RPMI8226 (cell line): ENCODE measurements around the gene ARHGAP26.

ENCODE experiments used
- DNase-seq: peaks from one replicate; pipeline ENCODE4 v3.0.0-alpha.2; 2015

ARHGAP26 gene

GRCh38 chr5:142833517-142834449 lies 63.6 kb downstream of the ARHGAP26 start:
- DNase-seq: no peak

- DNase-seq: no peak
Measured at GRCh38 chr5:142834504-142834903, 64.3 kb downstream of the ARHGAP26 start.

- no peak for DNase-seq
Measured at GRCh38 chr5:142835540-142835939, 65.4 kb downstream of the ARHGAP26 start.

GRCh38 chr5:142836048-142836447 lies 65.9 kb downstream of the ARHGAP26 start:
- no peak for DNase-seq

- no peak for DNase-seq
Measured at GRCh38 chr5:142837081-142837725, 67.0 kb downstream of the ARHGAP26 start.

- DNase-seq: no peak
Measured at GRCh38 chr5:142838845-142839244, 68.7 kb downstream of the ARHGAP26 start.

- no peak for DNase-seq
Measured at GRCh38 chr5:142839711-142840346, 69.7 kb downstream of the ARHGAP26 start.

GRCh38 chr5:142840575-142840974 lies 70.4 kb downstream of the ARHGAP26 start:
- no peak for DNase-seq

GRCh38 chr5:142841511-142842265 lies 71.5 kb downstream of the ARHGAP26 start:
- no peak for DNase-seq

GRCh38 chr5:142842994-142843905 lies 73.1 kb downstream of the ARHGAP26 start:
- DNase-seq: no peak

- no peak for DNase-seq
Measured at GRCh38 chr5:142844866-142845265, 74.7 kb downstream of the ARHGAP26 start.

GRCh38 chr5:142845402-142845921 lies 75.3 kb downstream of the ARHGAP26 start:
- DNase-seq: peak; percentile 80

- DNase-seq: peak; percentile 73
Measured at GRCh38 chr5:142845954-142846398, 75.8 kb downstream of the ARHGAP26 start.

- peak; percentile 50 for DNase-seq
Measured at GRCh38 chr5:142846406-142846805, 76.2 kb downstream of the ARHGAP26 start.

GRCh38 chr5:142847898-142848790 lies 78.0 kb downstream of the ARHGAP26 start:
- no peak for DNase-seq

GRCh38 chr5:142849466-142849865 lies 79.3 kb downstream of the ARHGAP26 start:
- no peak for DNase-seq

- DNase-seq: no peak
Measured at GRCh38 chr5:142849880-142850279, 79.7 kb downstream of the ARHGAP26 start.

GRCh38 chr5:142851731-142852130 lies 81.6 kb downstream of the ARHGAP26 start:
- no peak for DNase-seq

GRCh38 chr5:142852416-142853198 lies 82.4 kb downstream of the ARHGAP26 start:
- no peak for DNase-seq
